Omental fat pad (tissue), 4 donors: ENCODE data around the gene MADCAM1. TPM values are rescaled to one million over a fixed set of nuclear protein-coding genes. Genes with fewer than 3 reads are reported as not detected.

Experiments
- ATAC-seq: fragments of 150-250 bp; one replicate; pipeline ENCODE4 v1.9.1; 2016; ENCODE audit warnings: mild to moderate bottlenecking, moderate library complexity; ENCODE audit not compliant: low FRiP score
- DNase-seq: peaks from one replicate; pipeline ENCODE4 v3.0.0-alpha.2; 2019; ENCODE audit warnings: low spot score
- CTCF ChIP-seq, 3 donors: fragments of 450-650 bp; IDR thresholded peaks; one replicate each; pipeline ENCODE4 v1.5.1; 2016 to 2017; ENCODE audit warnings: antibody characterized with exemption in 3 of 3, mild to moderate bottlenecking in 3 of 3, moderate library complexity in 2 of 3
- total RNA-seq, 4 donors: library from RNA; depleted of rRNA; stranded (reverse); fragments of >200 nt; gene quantifications; one replicate each; pipeline ENCODE4 v1.1.0, GENCODE V29; 2016

The MADCAM1 gene
- total RNA-seq, 4 donors from 2014 or later, result 0.69 TPM; not detected in 3

- ATAC-seq (no peak), DNase-seq (no peak)
- TF ChIP-seq CTCF (IDR thresholded peaks at IDR 0.05), result no peak
Observed at GRCh38 chr19:455031-455705, 41.1 kb upstream of the MADCAM1 start.

- DNase-seq (no peak), ATAC-seq (no peak)
- TF ChIP-seq CTCF (IDR thresholded peaks at IDR 0.05), result no peak
Observed at GRCh38 chr19:455851-456546, 40.3 kb upstream of the MADCAM1 start.

GRCh38 chr19:456547-457110 is 39.7 kb upstream of the MADCAM1 start:
- TF ChIP-seq CTCF (IDR thresholded peaks at IDR 0.05), result no peak
- DNase-seq (no peak), ATAC-seq (no peak)

DNA sequence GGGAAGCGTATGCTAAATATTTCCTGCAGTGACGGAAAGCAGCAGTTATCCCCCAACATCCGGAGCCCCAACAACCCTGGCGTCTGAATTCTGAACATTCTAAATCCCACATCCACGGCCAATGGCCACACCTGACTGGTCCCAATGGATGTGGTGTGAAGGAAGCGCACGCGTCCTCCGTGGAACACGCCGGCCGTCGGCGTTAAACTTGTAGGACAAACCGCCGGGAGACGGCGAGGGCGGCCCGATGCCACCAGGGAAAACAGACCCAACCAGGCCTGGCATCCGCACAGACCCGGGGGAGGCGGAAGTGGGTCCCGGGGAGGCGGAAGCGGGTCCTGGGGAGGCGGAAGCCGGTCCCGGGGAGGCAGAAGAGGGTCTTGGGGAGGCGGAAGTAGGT is 38.6 kb upstream of the MADCAM1 start:
- no peak for TF ChIP-seq CTCF (IDR thresholded peaks at IDR 0.05)
- DNase-seq, result no peak

GRCh38 chr19:458091-459042 is 37.9 kb upstream of the MADCAM1 start:
- ATAC-seq (no peak), DNase-seq (no peak)
- no peak for TF ChIP-seq CTCF (IDR thresholded peaks at IDR 0.05)

More for the DNA sequence above, 38.6 kb upstream of the MADCAM1 start:
- ATAC-seq, result no peak

GRCh38 chr19:459724-460511 is 36.4 kb upstream of the MADCAM1 start:
- TF ChIP-seq CTCF (IDR thresholded peaks at IDR 0.05), result no peak
- DNase-seq (no peak), ATAC-seq (peak; percentile 52)
